GM21390 (cell line): ENCODE measurements around the gene BTBD16.

Experiments
- ATAC-seq: cut with Tn5 transposase; IDR thresholded peaks from one replicate; pipeline ENCODE4 v1.9.1; 2021; ENCODE audit not compliant: unreplicated experiment

BTBD16 gene

DNA sequence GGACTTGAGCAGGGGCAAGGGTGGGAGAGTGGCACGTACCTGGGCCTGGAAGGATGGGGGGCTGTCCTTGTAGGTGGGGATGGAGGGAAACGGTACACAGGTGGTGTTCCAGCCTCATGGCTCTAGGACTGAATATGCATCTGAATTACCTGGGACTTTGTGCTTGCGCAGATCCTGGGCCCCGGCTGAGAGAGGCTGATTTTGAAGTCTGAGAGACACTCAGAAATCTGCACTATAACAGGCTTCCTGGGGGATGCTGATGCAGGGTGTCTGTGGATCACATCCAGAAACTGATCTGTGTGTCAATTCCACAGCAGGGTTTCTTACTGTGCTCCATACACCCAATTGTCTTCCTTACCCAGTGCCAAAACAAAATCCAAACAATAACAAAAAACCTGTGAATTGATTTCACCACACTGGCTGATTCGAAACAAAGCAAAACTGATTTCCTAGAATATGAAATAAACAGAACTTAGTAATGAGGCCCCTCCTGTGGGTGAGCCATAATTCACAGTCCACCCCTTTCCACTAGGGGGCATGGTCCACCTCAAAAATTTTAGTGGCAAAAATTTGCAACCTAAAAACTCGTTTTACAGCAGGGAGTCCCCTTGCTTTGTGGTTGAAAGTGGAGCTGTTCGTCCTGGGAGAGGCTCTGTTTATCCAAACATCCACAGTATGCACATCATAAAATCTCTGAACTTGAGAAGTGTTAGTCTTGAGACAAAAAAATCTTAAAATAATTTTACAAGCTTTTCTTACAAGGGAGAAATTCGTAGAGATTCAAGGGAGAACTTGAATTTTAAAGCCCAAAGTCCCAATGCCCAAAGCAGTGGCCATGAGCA lies 71.4 kb downstream of the BTBD16 start:
- ATAC-seq = no peak

DNA sequence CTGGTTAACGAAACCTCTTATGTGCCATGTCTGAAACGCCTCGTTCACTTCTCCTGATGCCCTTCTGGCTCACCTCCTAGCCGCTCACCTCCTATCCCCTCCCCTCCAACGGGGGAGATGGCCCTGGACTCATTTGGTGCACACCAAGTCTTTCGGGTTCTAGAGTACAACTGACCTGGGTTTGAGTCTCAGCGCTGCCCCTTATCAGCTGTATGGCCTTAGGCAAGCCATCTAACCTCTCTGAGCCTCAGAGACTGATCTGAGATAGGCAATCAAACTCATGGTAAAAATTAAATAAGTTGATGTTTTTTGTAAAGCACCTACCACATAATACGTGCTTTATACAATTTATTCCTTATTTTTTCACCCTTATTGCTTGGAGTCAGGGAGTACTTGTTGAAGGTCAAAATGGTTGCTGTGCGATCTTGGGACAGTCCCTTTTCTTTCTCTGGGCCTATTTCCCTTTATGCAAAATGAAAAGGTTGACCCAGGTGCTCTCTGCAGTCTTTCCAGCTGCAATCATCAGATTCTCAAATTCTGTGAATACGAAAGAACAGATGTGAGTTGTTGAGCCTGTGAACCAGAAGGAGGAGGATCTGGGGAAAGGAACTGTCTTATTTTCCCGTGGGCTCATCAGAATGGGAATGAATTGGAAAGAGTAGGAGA lies 72.2 kb downstream of the BTBD16 start:
- no peak for ATAC-seq

DNA sequence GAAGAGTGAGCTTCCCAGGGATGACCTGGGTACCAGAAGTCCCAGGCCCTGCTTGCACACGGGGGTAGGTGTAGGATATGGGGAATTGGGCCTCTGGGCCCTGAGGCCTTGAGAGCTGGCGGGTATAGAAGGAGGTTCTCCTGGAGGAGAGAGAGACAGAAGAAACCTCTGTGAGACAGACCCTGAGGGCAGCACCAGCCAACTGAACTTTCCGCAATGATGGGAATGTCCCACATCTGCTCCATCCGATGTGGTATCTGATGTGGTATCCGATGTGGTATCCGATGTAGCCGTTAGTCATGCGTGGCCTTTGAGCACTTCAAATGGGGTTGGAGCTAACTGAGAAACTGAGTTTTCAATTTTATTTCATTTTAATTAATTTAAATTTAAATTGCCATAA lies 72.8 kb downstream of the BTBD16 start:
- ATAC-seq = no peak

DNA sequence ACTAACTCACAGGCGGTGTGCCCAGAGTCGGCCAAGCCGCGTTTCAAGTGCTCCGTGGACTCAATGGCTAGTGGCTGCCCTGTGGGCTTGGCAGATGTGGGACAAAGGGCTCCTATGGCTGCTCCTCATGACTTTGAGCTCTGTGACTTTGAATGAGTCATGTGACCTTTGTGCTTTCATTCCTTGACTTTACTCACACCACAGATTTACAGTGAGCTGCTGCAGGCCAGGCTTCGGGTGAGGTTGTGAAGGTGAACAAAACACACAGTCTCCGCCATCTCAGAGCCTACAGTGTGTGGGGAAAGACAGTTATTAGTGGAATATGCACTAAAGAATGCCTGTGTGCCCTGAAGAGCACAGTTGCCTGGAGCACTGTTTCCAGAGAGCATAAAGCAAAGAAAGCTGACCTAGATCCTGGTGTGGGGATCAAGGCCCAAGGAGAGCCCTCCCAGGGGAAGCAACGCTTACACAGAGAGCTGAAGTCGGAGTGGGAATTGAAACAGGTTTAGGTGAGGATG lies 73.7 kb downstream of the BTBD16 start:
- ATAC-seq = no peak

DNA sequence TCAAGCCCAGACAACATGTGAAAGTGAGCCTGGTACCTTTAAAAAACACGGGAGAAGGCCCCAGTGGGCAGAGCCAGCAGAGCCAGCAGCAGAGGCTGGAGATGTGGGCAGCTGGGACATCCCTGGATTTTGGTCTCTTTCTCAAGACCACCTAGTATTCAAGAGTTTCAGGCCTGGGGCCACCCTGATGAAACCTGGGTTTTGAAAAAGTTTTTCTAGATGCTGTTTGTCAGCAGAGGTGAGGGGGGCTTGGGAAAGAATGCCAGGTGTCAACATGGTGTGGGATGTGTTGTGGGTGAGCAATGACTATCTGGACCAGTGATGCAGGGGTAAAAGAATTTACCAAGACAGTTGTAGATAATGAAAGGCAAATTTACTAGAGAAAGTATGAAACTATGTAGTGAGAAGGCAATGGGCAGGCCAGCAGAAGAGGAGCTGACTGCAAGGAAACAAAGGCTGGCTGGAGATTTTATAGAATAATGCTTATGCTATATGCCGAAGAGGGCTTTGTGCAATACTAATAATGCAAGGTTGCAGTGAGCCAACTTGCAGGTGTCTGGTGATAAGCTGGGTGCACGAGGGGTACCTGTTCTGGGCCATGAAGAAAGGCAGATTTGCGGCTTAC lies 75.3 kb downstream of the BTBD16 start:
- ATAC-seq = no peak

DNA sequence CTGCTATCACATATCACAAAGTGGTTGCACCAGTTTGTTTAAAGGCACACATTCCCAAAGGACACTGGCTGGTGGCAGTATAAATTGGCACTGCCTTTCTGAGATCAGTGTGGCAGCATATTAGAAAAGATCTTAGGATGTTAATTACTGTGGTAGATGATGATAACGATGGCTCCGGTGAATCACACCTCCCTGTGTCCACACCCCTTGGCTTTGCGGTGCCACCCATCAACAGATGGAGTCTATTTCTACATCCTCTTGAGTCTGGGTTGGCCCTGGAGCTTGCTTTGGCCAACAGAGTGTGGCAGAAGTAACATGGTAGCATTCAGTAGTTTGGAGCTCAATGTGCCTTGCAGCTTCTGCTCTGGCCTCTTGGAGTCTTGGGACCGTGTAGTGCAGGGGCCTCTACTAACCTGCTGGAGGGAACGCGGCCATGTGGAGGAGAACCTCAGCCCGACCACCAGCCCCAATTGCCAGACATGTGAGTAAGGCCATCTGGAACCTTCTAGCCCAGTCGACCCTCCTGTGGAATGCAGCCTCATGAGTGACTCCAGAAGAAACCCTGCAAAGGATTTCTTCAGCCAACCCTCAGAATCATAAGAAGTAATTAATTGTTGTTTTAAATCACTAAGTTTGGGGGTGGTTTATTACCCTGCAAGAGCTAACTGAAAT lies 76.2 kb downstream of the BTBD16 start:
- ATAC-seq = no peak

DNA sequence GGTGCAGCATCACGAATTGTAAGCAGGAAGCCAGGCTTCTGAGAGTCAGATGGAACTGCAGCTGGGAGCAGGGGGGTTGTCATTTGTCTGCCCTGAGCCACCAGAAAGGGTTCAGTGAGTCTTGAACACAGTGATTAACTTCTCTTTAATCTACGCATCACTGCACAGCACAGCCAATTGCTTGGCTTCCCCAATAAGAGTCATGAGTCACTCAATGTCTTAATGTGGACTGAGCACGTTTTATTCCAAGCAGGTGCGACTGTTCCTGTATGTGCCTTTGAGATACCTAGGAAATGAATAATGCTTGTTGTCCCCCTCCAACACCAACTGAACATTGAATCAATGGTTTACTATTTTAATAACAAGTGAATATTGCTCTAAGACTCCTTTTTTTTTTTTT lies 77.4 kb downstream of the BTBD16 start:
- no peak for ATAC-seq

DNA sequence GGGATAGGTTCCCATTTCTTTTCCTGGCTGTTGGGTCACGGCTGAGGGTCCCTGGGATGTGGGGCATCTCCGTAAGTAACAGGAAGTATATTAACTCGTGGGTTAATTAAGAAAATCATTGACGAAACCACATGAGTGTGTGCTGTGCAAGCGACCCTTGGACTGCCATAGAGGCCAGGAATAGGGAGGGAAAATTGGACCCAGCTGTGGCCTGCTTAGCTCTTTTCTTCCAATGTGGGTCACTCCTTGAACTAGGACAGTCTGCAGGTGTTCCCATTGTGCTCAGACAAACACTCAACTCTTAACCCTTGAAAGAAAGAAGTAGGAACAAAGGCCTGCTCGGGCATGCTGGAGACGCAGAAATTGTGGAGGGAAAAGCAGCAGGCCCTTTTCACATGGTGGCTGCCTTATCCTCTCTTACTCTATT lies 77.9 kb downstream of the BTBD16 start:
- no peak for ATAC-seq

DNA sequence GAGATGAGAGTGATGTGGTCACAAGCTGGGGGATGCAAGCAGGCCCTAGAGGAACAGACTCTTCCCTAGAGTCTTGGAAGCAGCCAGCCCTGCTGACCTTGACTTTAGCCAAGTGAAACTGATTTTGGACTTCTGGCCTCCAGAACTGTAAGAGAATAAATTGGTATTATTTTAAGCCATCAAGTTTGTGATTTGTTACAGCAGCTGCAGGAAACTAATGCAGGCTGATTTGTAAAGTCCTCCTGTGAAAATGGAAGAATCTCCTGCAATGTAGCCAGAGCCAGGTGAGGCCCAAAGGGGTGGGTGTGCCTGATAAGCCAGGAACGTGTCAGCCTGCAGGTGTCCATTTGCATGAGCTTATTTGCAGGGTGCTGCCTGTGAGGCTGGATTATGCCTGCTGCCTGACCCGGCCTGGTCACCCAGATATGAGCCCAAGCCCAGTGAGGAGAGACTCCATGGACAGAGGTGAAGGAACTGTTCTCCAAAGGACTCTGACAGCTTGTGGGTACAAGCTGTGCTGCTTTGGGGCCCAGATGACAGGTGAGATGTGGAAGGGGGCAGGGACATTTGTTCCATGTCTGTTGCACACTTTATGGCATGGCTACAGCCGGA lies 78.8 kb downstream of the BTBD16 start:
- no peak for ATAC-seq

DNA sequence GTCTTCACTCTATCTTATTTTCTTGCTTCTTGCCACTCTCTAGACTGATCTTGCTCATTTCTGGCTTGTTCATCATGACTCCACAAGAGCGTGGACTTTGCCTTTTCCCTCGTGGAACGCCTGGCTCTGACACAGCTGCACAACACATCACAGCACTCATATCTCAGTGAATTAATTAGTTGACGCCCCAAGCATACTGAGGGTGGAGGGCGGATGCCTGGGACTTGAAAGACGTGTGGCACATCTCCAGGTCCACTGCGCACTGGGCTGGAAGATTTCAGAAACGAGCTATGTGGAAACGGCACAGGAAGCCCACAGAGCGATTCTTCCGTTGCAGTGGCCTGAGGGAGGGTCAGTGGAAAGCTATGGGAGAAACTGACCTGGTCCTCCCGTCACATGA lies 79.8 kb downstream of the BTBD16 start:
- no peak for ATAC-seq

DNA sequence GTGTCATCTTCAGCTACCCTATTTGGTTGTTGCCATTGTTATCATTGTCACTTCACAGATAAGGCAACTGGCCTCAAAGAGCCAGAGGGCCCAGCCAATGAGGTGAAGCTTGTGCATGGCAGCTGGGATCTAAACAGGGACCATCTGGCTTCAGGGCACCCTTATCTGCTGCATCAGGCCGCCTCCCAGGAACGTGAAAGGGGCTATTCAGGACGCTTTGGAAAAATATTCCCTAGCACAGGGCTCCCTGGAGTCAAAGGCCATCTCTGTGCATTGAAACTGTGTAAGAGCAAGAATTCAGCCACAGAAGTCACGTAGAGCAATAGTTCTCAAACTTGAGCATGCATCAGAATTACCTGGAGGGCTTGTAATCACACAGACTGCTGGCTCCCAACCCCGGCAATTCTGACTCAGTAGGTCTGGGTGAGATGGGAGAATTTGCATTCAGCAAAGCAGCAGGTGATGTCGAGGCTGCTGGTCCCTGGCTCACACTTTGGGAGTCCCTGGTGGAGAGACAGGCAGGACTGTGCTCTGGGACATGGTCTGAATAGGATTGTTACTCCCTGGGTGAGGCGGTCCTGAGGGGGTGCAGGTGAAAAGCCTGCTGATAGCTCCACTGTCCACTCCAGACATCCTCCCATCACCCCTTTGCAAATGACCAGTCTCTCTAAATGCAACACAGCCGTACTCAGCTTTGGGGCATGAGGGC lies 81.9 kb downstream of the BTBD16 start:
- ATAC-seq = no peak

DNA sequence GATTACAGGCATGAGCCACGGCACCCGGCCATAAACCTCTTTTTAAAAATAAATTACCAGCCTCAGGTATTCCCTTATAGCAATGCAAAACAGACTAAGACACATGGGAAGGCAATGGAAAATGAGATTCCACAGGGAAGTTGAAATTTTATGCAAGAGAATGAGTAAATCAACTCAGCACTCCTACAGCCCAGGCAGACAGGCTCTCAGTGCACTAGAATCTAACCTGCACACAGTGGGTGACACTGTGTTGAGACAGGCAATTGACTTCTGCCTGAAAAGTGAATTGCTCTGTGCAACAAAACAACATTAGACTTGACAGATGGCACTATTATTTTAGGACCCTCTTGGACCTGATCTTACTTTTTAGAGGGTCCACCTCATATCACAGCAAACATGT lies 83.3 kb downstream of the BTBD16 start:
- no peak for ATAC-seq

DNA sequence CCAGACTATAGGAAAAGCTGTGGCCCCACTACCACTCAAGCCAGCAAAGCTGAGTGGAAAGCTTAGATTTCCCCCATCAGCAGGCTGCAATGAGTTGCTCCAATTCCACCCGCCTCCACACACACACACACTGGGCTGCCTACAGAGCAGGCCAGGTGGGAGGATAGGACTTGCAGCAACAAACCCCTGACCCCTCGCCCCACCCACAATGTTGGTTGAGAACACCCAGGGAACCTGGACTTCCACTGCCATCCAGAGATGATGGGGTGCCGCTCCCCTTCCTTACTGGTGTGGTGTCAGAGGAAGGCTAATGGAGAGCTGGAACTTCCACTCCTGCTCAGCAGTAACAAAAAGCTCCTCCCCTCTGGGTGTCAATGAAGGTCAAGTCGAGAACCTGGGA lies 86.6 kb downstream of the BTBD16 start:
- no peak for ATAC-seq

DNA sequence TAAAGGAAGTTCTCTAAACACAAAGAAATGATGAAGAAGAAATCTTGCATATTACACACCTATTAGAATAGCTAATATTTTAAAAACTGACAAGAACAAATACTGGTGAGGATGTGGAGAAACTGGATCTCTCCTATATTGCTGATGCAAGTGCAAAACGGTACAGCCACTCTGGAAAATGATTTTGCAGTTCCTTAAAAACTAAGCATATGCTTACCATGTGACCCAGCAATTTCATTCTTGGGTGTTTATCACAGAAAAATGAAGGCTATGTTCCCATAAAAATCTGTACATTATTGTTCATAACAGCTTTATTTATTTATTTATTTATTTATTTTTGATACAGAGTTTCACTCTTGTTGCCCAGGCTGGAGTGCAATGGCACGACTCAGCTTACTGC lies 88.5 kb downstream of the BTBD16 start:
- no peak for ATAC-seq

DNA sequence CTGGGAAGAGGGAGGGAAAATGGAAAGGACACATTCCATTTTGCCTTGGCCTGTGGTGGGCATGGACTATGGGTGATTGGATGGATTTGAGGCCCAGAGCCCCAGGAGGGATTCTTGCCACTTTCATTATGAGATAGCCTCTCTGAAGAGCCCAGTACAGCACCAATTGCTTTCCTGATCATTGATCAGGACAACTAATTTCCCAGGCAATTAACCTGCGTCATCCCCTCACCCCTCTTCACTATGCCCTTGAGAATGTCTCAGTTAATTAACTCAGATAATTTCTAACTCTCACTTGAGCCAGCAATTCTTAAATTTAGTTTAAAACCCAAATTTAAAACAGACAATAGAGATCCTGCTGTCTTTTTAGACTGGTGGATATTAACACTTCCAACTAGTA lies 90.0 kb downstream of the BTBD16 start:
- no peak for ATAC-seq

DNA sequence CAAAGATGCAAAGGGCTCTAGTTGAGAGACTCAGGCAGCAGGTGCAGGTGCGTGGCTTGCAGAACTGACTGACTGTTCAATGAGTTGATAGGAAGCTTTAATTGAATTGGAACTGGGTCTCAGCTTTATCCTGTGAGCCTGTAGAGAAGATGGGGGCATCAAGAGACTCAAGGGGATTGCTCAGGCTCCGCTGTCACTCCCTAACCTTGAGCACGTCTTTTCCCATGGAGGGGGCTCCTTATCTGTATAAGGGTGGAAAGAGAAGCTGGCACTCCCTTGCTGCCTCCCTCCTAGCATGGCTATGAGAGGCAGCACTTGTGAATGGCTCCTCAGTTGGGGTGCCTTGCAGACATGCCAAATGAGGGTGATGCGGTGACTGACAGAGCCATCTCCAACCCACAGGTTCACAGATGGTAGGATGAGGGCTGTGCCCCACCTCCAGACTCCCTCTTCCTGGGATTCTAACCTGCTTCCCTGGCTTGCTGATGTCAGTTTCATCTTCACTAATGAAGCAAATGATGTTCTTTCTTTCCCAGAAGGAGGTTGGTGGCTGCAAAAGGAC lies 91.0 kb downstream of the BTBD16 start:
- ATAC-seq = no peak

DNA sequence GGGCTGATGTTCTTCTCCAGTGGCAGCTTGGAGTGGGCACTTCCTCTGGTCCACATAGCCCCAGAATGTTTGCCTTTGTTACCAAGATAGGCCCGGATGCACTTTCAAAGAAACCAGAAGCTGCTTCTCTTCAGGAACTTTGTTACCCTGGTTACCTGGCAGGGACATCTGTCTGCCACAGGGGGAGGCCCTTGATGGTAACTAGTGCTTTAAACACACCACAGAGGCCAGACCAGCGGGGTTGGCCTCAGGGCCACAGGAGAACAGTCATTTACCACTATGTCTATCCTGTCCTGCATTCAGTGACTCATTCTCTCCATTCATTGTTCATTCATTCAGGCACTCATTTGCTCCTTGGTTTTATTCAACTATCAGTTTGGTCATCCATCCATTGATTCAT lies 91.5 kb downstream of the BTBD16 start:
- ATAC-seq = no peak

DNA sequence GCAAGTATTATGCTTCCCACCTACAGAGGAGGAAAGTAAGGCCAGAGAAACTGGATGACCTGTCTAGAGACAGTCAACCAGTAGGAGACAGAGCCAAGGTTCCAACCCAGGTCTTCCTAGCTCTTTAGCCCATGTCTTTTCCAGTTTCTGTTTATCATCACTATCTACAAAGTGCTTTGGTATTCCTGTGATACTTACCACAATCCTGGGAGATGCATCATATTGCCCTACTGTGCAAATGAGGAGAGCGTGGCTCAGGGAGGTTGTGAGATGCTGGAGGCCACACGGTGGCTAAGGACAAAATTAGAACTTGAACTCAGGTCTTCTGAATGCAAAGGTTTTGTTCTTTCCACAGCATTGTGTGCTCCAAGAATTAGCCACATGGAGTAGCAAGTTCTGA lies 92.2 kb downstream of the BTBD16 start:
- ATAC-seq = no peak

DNA sequence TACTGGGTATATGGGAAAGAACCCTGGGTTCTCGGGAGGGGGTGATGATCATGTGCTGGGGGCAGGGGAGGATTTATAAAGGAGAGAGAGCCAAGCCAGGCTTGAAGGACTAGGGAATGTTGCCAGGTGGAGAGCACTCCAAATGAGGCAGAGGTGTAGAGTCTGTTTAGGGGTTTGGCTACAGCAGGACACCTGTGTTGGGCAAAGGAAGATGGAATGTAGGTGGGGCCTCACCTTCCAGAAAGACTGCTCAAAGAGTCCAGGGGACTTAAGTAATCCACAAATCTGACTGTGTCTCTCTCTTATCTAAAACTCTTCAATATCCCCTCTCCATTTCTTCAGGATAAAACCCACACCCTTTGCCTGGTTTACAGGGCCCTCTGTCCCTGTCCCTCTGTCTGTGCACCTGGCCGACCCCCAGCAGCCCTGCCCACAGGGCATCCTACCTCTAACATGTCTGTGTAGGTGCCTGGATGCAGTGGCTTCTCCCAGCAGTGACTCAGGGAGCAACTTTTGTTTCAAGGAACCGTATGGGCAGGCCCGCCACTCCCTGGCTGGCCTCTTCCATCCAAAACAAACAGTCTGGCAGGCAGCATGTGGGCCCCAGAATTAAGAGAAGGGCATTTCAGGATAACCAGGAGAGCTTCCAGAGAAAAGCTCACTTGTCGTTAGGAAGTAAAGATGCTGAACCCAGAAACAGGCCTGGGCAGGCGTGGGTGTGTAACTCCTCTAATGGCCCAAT lies 92.8 kb downstream of the BTBD16 start:
- ATAC-seq = no peak
